ENCODE measurements around the gene VSTM2B.

Gene VSTM2B

GRCh38 chr19:29559743-29560142 lies 33.9 kb downstream of the VSTM2B start:
- H3K27ac ChIP-seq = no peak overlapping the region
- H3K4me3 ChIP-seq = no peak overlapping the region

DNA sequence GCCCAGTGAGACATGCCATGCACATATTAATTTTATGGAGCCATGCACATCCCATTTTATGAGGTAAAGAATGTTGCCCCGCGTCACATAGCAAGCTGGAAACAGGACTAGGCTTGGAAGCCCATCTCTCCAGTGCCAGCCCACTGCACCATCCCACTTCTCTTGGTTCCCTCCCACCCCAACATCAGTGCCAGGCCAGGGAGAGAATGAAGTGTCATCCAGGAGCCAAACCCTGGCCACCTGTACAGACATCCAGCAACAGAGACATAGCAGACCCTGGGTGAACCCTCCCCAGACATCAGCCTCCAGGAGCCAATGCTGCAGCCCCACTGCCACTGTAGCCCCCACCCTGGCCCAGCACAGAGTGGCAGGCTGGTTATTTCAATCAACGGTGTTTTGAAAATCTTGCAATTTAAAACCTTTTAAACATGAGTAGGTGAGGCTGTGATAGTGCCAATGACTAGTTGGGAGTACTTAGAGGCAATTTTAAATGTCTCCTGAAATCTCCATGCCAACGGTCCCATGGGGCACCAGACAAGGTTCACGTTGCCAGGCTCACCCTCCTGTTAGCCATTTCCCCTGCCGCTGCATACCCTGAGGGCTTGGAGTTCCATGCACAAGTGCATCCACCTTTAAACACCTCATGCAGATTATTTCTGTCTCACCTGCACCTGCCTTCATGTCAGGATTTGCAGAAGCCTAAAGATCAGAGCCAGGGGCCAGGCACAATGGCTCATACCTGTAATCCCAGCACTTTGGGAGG lies 34.7 kb downstream of the VSTM2B start:
- no peak overlapping the region for H3K4me3 ChIP-seq
- H3K27ac ChIP-seq = no peak overlapping the region

DNA sequence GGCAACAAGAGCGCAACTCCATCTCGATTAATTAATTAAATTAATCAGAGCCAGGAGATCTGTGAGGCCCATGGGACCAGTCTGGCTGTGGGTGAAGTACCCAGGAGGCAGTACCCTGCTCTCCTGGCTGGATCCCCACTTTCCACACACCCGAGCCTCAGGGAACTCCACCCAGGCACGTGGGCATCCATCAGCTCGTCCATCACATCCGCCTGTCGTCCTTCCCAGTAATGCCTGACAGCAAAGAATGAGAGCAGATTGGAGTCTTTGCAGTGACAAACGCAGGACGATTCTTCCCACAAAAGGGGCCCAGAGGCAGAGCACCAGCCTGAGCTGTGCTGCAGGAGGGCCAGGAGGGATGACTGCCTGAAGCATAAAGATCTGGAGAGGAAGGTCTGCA lies 35.8 kb downstream of the VSTM2B start:
- Histone ChIP-seq H3K4me3 (no peak overlapping the region), H3K27ac (no peak overlapping the region)

- Histone ChIP-seq H3K4me3 (no peak overlapping the region), H3K27ac (no peak overlapping the region)
Observed at GRCh38 chr19:29562299-29563297, 36.8 kb downstream of the VSTM2B start.

DNA sequence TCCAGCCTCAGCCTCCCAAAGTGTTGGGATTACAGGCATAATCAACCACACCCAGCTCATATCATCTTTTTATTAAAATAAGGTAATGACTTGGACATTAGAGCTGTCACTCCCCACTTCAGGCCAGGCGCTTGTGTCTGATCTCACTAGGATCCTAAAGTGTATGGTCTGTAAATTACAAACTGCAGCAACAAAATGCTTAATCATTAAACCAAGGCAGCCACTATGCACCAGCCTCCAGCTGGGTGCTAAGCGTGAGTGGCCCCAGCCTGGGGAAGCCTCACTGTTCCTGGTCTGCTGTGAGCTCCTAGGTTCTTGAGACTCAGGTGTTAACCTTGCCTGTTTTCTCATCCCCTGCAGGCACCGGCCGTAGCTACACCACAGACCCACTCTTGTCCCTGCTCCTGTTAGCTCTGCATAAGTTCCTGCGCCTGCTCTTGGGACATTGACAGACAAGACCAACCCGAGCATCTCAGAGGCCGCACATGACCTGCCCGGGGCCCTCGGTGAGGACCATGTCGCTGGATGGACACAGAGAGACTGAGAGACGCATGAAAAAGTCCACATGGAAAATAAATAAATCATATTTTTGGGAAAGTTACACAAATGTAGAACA lies 37.8 kb downstream of the VSTM2B start:
- H3K27ac ChIP-seq = no peak overlapping the region
- H3K4me3 ChIP-seq = no peak overlapping the region

DNA sequence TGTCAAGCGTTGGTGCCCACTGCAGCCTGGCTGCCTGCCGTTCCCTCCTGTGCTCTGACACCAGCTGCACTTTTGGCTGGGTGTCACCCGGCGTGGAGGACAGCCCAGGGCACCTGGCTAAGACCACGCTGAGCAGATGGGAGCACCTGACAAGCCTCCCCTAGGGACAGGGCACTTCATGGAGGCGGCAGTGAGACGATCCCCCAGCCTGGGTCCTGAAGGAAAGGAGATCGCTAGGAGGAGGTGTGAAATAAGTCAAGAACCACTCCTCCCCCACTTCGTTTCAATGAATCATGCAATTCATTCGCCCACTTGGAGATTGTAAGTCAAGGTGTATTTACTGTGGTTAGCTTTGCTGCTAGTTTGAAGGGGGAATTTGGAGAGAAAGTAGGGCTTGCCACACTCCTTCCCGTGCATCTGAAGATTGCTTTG lies 38.8 kb downstream of the VSTM2B start:
- Histone ChIP-seq H3K4me3 (no peak overlapping the region), H3K27ac (no peak overlapping the region)

DNA sequence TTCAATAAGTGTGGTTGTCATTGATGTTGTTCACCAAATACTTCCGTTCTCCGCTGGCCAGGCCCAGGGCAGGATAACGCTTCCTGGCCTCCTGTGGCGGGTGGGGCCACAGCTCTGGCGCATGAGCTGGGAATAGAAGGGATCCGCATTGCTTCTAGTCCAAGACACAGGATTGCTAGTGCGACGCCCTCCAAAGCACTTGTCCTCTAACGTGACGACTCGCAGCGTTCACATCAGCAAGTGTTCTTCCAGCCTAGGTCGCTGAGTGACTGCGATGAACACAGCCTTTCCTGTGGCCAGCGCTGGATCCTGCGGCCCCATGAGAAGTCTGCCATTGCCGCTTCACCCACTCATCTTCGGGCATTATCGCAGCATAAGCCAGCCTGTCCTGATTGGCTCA lies 39.4 kb downstream of the VSTM2B start:
- Histone ChIP-seq H3K4me3 (no peak overlapping the region), H3K27ac (no peak overlapping the region)

- Histone ChIP-seq H3K4me3 (no peak overlapping the region), H3K27ac (no peak overlapping the region)
Observed at GRCh38 chr19:29566496-29567054, 40.8 kb downstream of the VSTM2B start.

GRCh38 chr19:29567366-29567915 lies 41.6 kb downstream of the VSTM2B start:
- no peak overlapping the region for H3K27ac ChIP-seq

GRCh38 chr19:29568036-29569025 lies 42.5 kb downstream of the VSTM2B start:
- H3K4me3 ChIP-seq = no peak overlapping the region
- H3K27ac ChIP-seq = no peak overlapping the region

More at GRCh38 chr19:29567366-29567915, 41.6 kb downstream of the VSTM2B start:
- no peak overlapping the region for H3K4me3 ChIP-seq

DNA sequence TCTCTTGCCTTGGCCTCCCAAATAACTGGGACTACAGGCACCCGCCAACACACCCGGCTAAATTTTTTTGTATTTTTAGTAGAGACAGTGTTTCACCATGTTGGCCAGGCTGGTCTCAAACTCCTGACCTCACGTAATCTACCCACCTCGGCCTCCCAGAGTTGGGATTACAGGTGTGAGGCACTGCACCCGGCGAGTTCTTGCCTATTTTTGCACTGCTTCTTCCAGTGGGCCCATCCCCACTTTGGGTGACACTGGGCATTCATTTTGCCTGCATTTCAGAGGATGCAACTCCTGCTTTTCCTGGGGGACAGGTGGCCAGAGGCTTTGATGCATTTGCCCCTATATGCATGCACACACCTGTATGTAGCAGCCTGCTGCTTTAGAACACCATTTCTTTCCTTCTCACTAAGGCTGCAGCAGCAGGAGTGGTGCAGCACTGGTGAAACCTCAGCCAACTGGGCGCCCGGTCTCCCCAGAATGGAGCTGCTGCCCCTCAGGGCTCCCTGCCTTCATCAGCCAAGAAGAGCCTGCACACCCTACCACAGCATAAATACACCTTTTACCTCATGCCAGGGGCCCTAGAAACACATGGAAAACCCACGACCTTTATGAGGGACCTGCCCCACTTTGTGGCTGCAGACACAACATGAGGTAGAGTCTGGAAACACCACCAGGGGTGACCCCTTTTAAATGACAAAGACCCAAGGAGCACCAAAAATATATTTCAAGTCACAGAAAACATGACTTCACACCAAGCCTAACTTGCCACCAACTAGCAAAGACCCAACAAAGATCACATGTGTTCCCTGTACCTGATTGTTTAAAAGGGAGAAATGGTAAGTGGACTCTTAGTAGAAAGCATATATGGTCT lies 43.5 kb downstream of the VSTM2B start:
- Histone ChIP-seq H3K4me3 (no peak overlapping the region), H3K27ac (no peak overlapping the region)

- H3K27ac ChIP-seq = no peak overlapping the region
- H3K4me3 ChIP-seq = no peak overlapping the region
Observed at GRCh38 chr19:29571181-29571580, 45.4 kb downstream of the VSTM2B start.

GRCh38 chr19:29573486-29573885 lies 47.7 kb downstream of the VSTM2B start:
- Histone ChIP-seq H3K4me3 (no peak overlapping the region), H3K27ac (no peak overlapping the region)

DNA sequence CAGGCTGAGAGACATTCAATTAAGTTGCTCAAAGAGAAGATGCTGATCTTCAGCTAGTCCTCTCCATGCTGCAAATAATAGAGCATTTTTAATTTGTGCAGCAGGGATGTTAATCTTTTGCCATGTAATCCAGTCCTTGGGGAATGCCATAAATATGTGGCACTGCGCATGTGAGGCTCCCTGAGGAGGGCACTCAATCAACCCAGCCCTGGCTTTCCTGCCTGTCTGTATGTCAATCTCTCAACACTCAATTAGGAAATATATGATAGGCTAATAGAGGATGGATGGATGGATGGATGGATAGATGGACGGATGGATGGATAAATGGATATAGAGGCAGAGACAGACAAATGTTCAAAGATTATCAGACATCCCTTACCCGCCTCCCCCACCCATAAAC lies 48.7 kb downstream of the VSTM2B start:
- Histone ChIP-seq H3K27ac (no peak overlapping the region), H3K4me3 (no peak overlapping the region)

DNA sequence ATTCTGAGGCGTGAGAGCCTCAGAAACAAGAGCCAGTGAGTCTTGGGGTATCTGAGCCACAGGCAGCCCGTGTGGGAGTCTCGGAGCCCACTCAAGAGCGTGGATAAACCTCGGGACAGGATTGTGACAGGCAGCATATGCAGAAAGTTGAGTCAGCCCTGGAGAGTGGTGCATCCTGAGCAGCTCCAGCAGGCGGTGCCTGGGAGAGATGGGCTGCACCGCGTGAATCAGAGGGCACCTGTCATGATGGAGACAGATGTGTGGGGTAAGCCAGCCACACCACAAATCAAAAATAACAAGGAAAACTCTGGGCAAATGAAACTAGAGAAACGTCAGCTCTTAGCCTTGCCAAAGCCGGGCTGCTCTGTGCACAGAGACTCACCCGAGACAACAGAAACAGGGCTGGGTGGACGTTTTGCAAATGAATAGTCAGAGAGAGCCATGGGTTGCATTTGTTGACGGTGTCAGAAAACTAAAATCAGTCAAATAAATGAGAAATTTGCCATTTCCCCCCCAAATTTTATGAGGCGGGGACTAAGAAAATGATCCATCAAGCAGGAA lies 50.3 kb downstream of the VSTM2B start:
- Histone ChIP-seq H3K27ac (no peak overlapping the region), H3K4me3 (no peak overlapping the region)

DNA sequence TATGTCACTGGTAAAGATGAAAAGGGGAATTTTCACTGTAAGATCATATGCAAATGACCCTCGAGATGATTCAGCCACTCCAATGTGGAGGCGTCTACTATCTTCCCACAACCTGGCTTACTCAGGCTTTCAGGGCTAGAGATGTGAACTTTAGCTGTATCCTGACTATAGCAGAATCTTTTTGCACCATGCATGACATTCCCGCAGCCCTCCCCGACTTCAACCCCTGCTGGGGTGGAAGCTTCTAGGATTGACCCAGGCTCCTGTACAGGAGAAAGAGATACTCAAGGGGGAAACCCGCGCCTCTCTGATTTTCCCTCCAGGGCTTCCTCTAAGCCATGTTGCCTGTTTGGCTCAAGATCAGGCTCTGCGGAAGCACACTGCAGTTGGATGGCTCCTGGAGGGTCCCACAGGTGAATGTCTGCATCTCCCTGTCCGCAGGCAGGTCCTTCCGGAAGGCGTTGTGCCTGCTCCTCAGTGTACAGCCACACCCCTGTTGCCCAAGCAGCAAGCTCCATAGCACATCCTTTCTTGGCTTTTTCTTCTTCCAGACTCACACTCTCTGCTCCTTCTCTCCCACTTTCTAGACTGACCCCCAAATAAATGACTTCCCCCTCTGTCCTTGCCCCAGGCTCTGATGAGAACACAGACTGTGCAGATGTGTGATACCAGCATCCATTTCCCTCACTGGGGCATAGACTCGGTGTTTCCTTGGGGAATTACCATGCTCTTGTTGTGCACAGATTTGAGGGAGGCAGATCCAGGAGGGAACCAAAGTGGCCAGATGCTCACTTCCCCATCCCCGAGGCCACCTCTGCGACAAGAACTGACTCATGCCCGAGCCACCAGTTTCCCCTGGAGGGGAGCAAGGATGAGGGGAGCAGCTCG lies 51.2 kb downstream of the VSTM2B start:
- Histone ChIP-seq H3K4me3 (no peak overlapping the region), H3K27ac (no peak overlapping the region)

GRCh38 chr19:29577649-29577963 lies 51.8 kb downstream of the VSTM2B start:
- Histone ChIP-seq H3K4me3 (no peak overlapping the region), H3K27ac (no peak overlapping the region)

All from skin epidermis (tissue), 12 donors.